GM18858 (cell line): ENCODE data around the gene RASGRF1.
"Not testable (repeated sequence)": the region's sequence is repeated elsewhere in the genome, so short reads cannot be mapped to it uniquely, and the experiment has no call there.

ENCODE experiments used
- ATAC-seq: cut with Tn5 transposase; IDR thresholded peaks from one replicate; pipeline ENCODE4 v1.9.1; 2021; ENCODE audit not compliant: unreplicated experiment

RASGRF1 gene

DNA sequence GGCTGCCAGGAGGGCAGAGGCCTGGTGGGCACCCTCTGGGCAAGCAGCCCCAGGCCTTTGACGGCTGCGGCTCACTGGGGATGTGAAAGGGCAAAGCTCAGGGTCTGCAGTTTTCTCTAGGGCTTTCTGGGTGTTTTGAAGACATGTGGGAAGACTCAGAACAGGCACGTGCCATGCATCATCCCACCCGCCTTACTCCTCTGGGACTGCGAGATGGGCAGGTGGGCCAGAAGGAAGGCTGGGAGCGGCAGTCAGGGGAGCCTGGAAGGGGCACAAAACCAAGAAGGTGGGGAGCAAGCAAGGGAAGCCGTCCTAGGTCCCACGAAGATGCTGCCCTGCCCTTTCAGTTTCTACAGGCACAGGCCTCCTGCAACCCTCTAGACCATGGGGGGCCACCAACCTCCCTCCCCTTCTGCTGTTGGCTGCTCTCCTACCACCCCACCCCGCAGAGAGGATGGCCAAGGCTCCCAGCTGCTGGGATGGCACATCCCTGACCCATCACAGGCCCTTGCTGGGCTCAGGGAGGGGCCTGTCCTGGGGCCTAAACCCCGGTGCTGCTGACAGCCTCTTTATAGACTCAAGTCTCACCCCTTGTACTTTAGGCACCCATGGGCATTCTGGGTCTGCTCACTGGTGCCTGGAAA lies 73.9 kb downstream of the RASGRF1 start:
- no peak for ATAC-seq

DNA sequence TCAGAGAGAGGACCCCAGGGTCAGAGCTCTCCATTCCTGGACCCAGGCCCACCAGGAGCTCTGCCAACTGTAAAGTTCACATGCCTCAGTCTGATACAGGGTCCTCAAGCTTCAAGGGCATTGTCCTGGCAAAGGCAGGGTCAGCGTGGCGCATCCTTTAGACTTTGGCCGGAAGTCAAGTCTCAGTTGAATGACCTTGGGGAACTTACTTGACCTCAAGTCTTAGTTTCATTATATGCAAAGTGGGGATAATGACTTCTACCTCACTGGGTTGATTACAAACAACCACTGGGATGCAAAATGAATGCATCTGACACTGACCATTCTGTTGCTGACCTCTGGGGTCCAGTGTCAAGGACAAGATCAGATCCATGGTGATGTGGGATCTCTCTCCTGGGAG lies 75.2 kb downstream of the RASGRF1 start:
- no peak for ATAC-seq

DNA sequence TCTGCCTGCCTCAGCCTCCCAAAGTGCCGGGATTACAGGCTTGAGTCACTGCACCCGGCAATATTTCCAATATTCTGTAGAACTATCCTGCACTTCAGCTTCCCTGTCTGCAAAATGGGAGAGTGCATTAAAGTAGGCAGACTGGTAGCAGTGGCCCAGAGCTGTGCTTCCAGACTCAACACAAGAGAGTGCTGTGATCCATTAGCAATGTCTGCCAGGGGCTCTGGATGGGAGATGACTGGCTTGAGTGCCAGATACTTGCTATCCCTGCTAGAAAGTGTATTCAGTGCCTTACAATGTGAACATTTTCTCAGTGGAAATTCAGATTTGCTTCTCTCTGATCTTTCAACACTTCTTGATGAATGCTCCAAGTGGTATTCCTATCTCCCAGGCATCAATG lies 80.3 kb downstream of the RASGRF1 start:
- no peak for ATAC-seq

DNA sequence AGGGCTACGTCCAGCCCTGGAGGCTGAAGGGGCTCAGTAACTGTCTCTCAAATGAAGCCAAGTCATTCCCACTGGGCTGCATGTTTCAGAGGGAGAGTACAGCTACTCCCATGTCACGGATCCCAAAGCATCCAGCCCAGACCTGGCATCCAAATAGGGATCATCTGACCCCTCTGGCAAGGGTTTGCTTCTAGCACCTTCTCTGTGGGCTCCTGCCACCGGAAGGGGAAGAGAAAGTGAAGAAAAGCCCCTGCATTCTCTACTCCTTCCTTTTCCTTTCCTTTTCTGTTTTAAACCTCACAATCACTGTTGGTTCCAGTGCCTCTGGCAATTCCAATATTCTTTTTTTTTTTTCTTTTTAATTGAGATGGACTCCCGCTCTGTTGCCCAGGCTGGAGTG lies 81.2 kb downstream of the RASGRF1 start:
- ATAC-seq, result no peak

DNA sequence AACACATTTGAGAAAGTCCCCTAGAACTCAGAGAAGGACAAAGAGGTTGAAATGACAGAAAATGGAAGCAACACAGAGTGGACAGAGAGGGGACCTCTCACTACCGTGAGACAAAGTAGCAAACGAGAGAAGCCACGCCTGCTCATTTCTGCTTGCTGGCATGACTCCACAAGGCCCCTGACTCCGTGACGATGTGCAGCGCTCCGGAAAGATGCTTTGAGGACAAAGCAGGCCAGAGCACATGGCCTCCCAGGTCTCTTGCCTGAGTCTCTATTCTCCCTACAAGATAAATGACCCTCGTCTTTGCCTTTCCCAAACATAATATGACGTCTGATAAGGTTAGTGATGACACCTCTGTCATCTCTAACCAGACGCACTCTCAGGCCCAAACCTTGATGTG lies 81.9 kb downstream of the RASGRF1 start:
- ATAC-seq, result no peak

DNA sequence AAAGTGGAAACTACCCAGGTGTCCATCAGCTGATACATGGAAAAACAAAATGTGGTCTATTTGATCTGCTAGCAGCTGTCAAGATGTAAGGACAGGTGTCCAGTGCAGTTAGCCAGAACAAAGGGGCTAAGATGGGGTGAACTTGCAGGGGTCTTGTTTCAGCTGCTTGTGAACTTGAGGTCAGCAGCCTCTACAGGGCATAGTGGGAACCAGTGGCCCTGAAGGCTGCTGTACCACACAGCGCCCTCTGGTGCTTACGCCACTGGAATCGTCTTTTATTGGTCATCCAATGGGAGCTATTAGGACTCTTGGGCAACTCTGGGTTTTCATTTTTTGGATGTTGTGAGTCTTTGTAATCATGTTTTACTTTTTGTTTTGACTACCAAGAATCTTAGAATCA lies 83.5 kb downstream of the RASGRF1 start:
- no peak for ATAC-seq

DNA sequence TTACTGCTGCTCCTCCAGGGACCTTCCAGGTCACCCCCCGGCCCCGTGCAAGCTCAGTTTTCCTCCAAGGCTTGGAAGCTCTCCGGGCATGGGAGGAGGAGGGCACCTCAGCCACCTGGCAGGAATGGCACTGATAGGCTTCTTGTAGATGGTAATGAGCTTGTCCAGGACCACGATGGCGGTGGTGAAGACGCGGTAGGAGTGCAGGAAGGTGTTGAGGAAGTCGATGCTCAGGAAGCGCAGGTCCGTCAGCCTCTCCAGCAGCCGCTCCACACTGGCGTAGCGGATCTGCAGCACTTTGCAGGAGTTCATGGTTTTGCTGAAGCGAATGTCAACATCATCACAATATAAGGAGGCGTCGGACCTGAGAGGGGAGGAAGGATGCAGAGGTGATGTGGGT lies 84.5 kb downstream of the RASGRF1 start:
- ATAC-seq, result no peak

DNA sequence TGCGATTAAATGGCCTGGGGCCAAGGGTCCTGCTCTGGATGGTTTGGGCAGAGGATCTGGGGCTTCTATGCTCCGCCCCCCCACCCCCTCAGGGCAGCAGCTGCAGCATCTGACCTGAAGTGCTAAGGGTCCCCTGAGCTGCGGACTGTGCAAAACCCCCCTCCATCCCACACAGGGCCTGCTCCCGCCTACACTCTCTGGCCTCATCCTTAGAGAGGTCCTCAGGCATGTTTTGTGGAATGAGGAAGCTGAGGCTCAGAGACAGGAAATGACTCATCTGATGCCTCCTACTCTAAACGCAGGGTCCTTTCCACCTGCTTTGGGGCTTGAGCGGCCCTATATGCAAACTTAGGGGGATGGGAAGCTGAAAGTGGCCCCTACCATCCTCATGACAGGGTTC lies 86.2 kb downstream of the RASGRF1 start:
- peak; percentile 76 for ATAC-seq

DNA sequence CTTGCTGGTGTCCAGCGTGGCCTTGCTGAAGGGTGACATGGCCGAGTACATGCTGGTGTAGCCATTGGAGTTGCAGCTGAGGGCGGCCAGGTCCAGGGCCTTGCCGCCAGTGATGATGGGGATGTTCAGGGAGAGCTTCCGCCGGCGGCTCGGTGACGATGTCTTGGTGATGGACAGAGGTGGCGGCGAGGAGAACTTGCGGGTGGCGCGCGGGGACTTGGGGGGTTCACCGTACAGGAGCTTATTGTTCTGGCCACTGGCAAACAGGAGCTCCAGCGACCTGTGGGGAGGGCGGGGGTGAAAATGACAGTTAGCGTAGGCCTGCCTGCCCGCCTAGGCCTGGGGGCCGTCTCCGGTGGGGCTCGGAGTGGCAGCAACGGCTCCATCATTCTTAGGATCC lies 86.7 kb downstream of the RASGRF1 start:
- ATAC-seq, result no peak

DNA sequence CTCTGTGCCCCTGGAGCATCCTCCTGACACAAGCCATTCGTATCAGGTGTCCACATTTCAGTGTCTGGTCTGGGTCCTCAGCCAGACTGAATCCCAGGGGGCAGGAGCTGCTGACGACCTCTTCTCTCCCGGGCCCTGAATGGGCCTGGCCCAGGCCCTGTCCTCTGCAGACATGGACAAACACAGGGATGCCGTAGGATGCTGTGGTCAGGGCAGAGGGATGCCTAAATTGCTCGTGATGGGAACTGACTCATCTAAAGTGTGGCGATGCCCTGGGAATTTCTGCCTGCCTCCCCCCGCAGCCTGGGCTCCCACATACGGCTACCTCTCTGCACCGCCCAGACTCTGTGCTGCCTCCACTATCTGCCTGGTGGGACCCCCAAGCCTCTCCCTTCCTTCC lies 87.3 kb downstream of the RASGRF1 start:
- ATAC-seq, result no peak

DNA sequence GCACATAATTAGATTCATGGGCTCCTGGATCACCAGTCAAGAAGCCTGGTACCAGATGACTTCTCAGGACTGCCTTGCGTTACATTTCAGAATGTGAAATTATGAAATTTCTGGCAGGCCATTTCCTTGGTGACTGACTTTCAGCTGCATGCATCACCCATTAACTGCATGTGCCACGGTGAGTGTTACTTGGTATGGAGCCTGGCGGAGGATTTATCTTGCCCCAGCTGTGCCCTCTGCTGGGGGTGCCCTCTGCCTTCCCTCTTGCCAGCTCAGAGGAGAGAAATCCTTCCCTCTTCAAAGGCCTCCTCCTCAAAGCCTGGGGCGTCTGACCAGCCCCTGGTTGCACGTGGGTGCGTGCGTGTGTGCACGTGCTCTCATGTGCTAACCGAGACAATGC lies 88.0 kb downstream of the RASGRF1 start:
- ATAC-seq, result no peak

DNA sequence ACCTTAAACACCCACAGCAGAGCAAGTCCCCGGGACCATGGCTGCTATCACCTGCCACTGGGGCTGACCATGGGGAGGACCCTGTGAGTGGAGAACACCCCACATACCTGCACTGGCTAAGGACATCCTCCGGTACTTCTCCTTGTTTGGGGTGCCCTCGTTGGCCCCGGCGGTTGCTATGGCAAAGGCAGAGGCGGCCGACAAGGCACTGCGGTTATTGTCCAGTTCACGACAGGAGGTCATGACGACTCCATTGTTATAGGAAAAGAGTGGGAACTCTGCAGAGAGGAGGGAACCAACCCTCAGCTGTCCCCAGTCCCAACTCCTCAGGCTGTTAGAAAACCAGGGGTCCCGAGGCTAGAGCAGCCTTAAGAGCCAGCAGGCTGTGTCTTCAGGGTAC lies 90.9 kb downstream of the RASGRF1 start:
- no peak for ATAC-seq

DNA sequence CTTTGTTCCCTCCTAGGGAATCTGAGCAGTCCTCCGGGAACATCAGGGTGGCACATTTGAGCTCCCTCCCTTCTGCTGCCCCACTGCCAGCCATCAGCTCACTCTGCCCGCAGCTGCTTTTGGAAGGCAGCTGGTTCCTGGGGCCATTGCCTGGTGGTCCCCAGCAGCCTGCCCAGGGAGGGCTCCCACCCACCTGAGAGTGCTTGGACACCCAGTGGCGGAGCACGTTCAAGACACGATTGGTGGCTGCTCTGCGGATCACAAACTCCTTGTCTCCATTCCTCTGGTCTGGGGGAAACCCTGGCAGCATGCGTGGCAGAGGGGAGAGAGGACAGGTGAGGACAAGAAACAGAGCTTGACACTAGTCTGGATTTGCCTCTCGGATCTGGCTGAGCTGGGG lies 92.1 kb downstream of the RASGRF1 start:
- no peak for ATAC-seq

DNA sequence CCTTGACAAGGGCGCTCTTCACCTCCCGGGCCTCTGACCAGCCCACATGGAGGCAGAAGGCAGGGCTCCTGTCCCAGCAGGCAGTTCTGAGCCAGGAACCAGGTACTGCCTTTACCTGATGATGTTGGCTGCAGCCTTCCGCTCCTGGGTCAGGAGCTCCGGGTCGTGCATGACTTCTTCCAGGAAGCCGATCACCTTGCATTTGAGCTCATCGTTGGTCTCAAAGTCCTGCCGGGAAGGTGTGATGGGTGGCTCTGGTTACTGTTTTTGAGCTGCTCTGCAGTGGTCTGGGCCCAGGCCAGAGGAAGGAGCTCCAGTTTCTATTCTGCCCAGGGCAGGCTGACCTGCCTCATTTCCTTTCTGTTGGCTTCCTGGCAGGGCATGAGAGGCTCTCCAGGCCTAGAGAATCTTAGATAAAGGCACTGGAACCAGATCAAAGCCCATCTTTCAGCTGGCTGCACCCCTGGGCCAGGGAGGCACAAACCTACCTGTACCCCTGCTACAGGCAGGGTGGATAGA lies 92.5 kb downstream of the RASGRF1 start:
- ATAC-seq, result no peak

DNA sequence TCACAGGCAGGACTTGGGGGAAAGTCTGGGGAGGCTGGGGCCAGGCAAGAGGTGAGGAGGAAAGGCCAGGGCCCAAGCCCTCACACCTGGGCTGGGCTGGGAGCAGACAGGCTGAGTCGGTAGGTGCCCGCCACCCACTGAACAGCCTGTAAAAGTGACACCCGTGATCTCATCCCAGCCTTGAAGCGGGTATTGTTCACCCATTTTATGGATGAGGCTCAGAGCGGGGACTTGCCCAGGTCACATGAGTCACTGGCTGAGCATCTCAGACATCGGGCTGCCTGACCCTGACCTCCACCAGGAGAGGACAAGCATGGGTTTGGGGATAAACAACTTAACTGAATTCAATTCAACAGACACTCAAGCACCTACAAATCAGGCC lies 93.7 kb downstream of the RASGRF1 start:
- no peak for ATAC-seq

DNA sequence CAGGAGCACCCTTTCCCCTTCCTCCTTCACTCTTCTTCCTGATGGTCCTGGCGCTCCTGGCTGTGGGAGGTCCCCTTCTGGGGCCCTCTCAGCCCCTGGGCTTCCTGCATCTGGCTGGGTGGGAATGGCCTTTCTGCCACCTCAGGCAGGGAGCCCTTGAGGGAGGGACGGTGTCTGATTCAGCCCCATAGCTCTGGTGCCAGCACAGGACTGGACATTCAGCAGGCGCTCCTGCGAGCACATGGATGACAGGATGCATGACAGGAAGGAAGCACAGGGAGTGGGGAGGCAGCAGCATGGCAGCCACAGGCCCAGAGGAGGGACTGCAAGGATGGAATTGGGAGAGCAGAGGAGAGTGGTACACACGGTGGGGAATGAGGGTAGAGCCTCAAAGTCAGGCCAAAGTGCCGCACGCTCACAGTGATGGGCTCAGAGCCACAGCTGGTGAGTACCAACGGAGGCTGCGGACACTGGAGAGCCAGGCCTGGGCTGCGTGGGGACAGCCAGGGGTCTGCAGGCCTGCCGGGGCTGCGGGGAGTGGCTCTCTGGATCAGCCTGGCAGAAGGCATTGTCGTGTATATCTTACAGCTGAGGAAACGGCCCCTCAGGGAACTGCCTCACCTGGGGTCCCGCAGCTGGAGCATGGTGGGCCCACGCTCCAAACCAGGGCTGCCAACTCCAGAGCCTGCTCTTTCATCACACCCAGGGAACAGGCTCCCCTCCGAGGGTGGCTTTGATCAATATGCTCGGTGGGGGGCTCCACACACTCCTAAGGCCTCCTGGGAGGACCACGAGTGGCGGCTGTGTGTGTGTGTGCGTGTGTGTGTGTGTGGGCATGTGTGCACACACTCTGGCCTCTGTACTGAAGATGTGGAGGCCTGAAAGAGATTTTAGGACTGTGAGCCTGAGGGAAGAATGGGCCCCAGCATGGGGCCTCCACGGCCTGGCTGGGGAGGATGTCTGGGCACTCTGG lies 94.4 kb downstream of the RASGRF1 start:
- ATAC-seq, result no peak

DNA sequence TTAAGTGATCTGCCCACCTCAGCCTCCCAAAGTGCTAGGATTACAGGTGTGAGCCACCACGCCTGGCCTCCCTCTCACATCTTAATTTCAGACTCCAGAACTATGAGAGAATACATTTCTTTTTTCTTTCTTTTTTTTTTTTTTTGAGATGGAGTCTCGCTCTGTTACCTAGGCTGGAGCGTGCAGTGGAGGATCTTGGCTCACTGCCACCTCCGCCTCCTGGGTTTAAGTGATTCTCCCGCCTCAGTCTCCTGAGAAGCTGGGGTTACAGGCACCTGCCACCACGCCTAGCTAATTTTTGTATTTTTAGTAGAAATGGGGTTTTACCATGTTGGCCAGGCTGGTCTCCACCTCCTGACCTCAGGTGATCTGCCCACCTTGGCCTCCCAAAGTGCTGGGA lies 95.4 kb downstream of the RASGRF1 start:
- ATAC-seq, result not testable (repeated sequence)

DNA sequence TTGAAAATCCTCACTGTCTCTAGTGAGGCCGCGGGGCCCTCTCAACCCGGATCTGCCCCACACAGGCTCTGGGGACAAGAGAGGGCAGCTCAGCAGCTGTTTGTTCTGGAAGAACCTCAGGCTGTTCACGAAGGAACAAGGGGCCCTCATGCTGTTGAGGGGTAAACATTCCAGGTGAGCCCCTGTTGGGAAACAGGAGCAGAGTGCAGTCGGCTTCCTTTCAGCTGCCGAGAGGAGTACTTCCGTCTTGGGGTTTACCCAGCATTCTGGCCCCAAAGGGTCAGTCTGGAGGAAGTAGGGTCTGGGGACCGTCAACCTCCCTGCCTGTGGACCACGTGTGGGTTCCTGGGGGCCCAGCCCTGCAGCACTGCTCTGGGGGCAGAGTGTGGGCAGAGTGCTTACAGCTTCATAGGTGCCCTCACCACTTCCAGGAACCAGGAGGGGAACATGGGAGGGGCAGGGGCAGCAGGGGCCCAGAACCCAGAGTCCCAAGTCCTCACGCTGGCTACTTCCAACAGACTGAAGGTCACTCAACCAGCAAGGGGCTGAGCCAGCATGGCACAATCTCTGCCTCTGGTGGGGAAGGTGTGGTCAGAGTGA lies 96.5 kb downstream of the RASGRF1 start:
- ATAC-seq, result no peak

DNA sequence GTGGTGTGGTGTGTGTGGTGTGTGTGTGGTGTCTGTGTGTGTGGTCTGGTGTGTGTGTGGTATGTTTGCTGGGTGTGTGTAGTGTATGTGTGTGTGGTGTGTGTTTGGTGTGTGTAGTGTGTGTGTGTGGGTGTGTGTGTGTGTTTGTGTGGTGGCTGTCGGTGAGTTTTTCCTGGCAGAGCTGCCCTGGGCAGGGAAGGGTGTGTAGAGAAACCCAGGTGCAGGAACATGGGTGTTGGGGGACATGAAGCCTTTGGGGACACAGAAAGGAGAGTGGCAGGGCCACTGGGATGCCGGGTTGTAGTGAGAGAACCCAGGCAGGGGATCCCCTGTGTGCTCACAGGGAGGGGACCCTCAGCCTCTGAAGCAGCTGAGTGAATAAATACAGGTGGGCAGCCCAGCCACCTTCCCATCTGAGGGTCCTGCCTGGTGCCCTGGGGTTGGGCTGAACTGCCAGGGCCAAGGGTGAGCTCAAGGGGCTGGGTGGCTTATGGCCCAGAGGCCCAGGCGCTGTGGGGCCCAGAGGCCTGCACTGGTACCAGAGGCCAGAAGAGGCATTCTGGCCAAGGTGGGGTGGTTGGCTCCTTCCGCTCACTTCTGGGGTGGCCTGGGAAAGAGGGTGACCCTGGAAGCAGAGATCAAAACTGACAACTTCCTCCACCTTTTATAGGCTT lies 97.2 kb downstream of the RASGRF1 start:
- ATAC-seq, result no peak

DNA sequence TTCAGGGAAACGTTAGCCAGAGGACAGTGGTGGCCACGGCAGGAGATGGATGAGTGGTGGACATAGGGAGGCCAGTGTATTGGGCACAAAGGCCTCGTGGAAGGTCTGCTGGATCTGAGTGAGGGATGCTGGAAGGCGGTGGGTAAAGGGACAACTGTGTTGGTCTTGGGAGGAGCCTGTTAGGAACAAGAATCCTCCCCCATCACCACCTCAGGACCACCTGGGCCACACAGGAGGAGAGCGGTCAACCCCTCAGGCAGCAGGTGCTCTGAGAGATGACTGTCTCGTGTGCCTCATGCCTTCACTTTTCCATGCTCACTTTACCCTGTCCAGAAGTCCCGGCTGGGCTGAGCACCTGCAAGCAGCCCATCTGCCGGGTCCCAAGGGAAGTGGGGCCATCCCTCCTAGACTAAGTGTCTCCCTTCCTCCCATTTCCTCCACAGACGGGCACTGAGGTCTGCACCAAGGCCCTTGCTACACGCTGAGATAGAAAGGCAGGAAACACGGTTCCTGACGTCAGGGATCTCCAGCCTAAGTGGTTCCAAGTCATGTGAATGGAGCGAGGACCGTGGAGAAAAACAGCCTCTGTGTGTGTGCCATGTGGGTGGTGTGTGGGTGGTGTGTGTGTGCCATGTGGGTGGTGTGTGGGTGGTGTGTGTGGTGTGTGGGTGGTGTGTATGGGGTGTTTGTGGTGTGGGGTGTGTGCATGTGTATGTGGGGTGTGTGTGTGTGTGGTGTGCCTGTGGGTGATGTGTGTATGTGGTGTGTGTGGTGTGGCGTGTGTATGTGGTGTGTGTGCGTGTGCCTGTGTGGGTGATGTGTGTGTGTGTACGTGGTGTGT lies 97.9 kb downstream of the RASGRF1 start:
- ATAC-seq, result no peak
